Stimulated activated CD8-positive, alpha-beta memory T cell treated with anti-CD3 and anti-CD28 coated beads, Interleukin-15, amount 100 ng/mL, for 24 hours (primary cell): Measurements from ENCODE around the gene FBXW8.

ENCODE experiments used
- DNase-seq: peaks from one replicate; pipeline ENCODE4 v3.0.0-alpha.2; 2020; ENCODE audit warnings: low read depth

Gene FBXW8

DNA sequence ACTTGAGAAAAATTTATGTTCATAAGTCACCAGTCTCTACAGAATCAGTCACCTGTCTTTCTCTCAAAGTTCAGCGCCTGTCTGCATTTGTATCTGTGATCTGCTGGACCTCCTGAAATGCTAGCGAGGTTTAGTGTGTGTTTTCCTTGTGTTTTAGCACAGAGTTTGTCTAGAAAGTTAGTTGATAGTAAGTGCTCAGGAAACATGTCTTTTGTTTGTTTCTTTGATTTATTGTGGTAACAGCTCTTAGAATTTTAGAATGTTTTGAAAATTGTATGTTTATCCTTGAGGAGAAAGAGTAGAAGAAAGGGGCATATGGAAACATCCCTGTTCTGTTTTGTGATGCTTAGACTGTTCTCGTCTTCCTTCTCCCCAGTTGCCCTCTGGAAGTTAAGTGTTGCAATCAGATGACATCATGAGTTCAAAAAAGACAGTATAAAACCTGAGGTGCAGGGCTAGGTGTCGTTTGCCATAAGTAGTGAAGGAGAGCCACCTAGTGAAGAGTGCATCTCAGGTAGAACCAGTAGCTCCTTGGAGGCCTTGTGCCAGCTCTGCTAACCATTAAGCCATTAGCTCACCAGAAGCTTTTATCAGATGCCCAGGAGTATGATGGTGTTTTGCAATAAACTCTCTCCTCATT, 44.8 kb downstream of the FBXW8 start:
- DNase-seq: no peak

- no peak for DNase-seq
Observed at GRCh38 chr12:116958402-116959197, 47.9 kb downstream of the FBXW8 start.

DNA sequence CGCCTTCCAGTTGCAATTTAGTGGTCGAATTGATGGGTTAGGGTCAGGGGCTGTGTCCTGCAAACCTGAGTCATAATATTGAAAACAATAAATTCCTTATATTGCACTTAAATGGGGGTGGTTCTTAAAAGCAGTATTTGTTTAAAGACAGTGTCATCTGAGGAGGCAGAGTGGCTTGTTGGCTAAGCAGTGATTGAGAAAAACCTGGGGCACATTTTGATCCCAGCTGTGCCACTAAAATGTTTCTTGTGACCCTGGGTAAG, 48.4 kb downstream of the FBXW8 start:
- no peak for DNase-seq

GRCh38 chr12:116959845-116960514, 49.2 kb downstream of the FBXW8 start:
- no peak for DNase-seq

- no peak for DNase-seq
Observed at GRCh38 chr12:116962197-116962596, 51.4 kb downstream of the FBXW8 start.

GRCh38 chr12:116962783-116963356, 52.1 kb downstream of the FBXW8 start:
- no peak for DNase-seq

GRCh38 chr12:116964054-116965050, 53.6 kb downstream of the FBXW8 start:
- DNase-seq: no peak

GRCh38 chr12:116968986-116969385, 58.2 kb downstream of the FBXW8 start:
- DNase-seq: no peak

DNA sequence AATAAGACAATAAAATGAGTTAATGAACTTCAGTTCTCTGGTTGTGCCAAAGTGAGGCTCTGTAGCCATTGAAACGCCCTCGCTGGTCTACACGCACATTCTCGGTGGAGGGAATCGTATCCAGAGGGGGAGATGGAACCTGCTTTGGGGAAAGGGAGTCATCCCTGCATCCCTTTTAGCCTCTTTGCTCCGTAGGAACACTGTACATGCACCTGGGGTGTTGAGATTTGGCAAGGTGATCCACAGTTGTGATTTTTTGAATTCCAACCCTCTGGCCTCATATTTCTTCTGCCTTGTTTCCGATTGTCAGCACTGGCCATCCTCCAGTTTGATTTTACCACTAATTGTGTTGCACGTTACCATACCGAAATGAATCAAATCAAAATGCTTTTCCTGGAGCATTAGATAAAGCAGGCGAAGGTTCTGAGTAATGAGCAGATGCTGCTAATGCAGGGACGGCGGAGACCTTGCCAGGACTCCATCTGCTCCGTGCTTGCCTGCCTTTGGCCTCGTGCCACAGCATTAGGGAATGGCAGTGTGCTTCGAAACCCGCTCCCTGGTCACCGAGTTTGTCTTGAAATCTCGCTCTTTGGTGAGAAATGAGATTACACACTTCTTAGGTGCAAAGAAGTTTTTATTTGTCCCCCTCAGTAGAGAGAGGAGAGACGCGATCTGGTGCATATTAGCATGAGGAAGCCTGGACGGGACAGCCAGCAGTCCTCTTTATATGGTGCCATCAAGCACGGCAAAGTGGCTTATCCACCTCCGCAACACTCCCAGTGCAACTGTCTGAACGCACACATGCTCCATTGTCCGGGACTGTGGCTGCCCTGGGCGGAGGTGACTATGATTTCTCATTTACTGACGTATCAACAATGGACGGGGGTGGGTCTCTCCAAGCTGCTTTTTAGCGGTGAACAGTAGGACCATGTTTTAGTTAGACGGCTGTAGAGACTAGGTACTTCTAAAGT, 59.1 kb downstream of the FBXW8 start:
- DNase-seq: no peak

DNA sequence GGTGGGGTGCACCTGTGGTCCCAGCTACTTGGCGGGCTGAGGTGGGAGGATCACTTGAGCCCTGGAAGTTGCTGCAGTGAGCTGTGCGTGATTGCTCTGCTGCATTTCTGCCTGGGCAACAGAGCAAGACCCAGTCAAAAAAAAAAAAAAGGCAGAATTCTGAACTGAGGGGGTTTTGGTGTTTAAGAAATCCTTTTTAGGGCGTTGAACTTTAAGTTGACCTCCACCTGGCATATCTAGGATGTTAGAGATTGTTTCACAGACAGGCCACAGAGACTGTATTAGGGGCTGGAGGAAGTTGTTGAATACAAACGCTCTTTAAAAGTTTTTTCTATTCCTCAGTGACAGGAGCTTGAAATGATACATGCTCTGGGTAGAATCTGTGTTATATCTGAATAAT, 60.5 kb downstream of the FBXW8 start:
- no peak for DNase-seq

DNA sequence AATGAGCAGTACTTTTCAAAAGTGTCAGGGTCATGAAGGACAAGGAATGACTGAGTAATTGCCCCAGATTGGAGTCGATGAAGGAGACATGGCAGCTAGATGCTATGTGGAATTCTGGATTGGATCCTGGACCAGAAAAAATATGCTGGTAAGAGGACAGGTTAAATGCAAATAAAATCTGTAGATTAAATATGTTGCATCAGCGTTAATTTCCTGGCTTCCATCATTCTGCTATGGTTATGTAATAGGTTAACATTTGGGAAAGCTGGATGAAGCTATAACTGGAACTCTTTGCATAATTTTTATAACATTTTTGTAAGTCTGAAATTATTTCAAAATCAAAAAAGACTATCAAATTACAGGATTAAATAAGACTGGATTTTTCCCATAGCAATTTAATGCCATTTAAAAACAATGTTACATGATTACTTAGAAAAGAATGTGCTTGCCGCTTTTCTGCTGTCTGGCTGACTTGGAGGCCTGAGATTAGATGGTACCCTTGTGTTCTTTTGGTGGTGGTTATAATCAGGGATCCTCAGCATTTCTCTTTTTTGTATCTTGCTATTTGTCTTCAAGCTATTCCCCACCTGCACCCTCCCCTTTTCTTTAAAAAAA, 65.1 kb downstream of the FBXW8 start:
- DNase-seq: no peak

GRCh38 chr12:116977465-116978380, 67.0 kb downstream of the FBXW8 start:
- no peak for DNase-seq

GRCh38 chr12:116978791-116979508, 68.2 kb downstream of the FBXW8 start:
- DNase-seq: no peak

- no peak for DNase-seq
Observed at GRCh38 chr12:116980083-116980482, 69.3 kb downstream of the FBXW8 start.

GRCh38 chr12:116982791-116983411, 72.2 kb downstream of the FBXW8 start:
- DNase-seq: no peak

DNA sequence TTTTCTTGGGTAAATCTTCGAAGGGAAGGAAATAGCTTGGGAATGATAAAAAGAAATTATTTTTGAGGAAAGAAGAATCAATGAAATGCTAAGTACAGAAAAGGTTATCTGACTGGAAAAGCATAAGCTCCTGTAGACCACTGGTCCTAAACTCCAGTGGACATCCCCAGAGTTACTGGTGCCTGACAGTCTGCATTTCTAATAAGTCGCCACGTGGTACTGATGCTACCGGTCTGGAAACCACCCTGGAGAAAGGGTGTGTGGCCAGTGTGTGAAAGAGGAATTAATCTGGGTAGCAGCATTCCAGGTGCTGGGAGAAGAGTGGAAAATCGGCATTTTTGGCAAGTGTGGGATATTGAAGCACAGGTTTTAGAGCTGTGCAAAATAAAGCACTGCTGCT, 73.3 kb downstream of the FBXW8 start:
- no peak for DNase-seq

GRCh38 chr12:116990329-116990728, 79.6 kb downstream of the FBXW8 start:
- no peak for DNase-seq
